GM23248 (cell line): ENCODE data around the gene PLEKHG4B.

ENCODE experiments used
- EZH2 ChIP-seq: fragments of 200-600 bp; sonication (generic); IDR thresholded peaks from 2 replicates; pipeline ENCODE4 v1.6.1; 2018; ENCODE audit warnings: antibody characterized with exemption, mild to moderate bottlenecking; ENCODE audit not compliant: insufficient read depth, poor library complexity, severe bottlenecking
- EZH2phosphoT487 ChIP-seq: fragments of 200-600 bp; sonication (generic); IDR thresholded peaks from 2 replicates; pipeline ENCODE4 v1.6.1; 2018; ENCODE audit warnings: antibody characterized with exemption, moderate library complexity, mild to moderate bottlenecking, low read depth; ENCODE audit not compliant: insufficient read depth

GRCh38 chr5:90590-91547, 1.1 kb upstream of the PLEKHG4B start:
- TF ChIP-seq EZH2 (no peak), EZH2phosphoT487 (no peak)
